ENCODE measurements around the gene DAGLA. TPM values are rescaled to one million over a fixed set of nuclear protein-coding genes. Genes with fewer than 3 reads are reported as not detected.

DAGLA gene
- total and polyA plus RNA-seq, 2 donors (not counting 3 experiments of a cell fraction or from before 2014, with no cell fraction given): 2.5 to 4.7 TPM

GRCh38 chr11:61771985-61772455 is 91.8 kb downstream of the DAGLA start:
- Histone ChIP-seq H3K9me3 (replicated peaks; ENCODE audit: control insufficient read depth, insufficient read depth, low read length) (no peaks in the 10 kb centered on the region), H2AFZ (ENCODE audit: low read depth, low read length) (peak overlapping the region; percentile 34), H3K36me3 (ENCODE audit: control insufficient read depth in 2 of 2, extremely low read depth in 1 of 2, insufficient read depth in 2 of 2, low read length in 2 of 2) (no peaks in the 10 kb centered on the region), H4K20me1 (replicated peaks; ENCODE audit: control insufficient read depth, extremely low read depth, insufficient read depth, low read length) (no peaks in the 10 kb centered on the region), H3K4me2 (ENCODE audit: insufficient read depth, low read length) (no peak overlapping the region), H3K9me1 (replicated peaks; ENCODE audit: control insufficient read depth, extremely low read depth, insufficient read depth, low read length) (no peaks in the 10 kb centered on the region), H3K27ac (ENCODE audit: insufficient read depth, low read depth, low read length) (no peak overlapping the region), H3K4me3 (replicated peaks in 1 of 3; ENCODE audit: insufficient read depth in 1 of 3, low read depth in 1 of 3, low read length in 3 of 3) (no peak overlapping the region), H3K27me3 (ENCODE audit: control insufficient read depth in 2 of 2, insufficient read depth in 2 of 2, low read length in 2 of 2) (no peaks in the 10 kb centered on the region), H3K9ac (replicated peaks; ENCODE audit: extremely low read depth, insufficient read depth, low read length) (no peak overlapping the region), H3K79me2 (ENCODE audit: control insufficient read depth, insufficient read depth, low read length) (no peaks in the 10 kb centered on the region), H3K4me1 (ENCODE audit: control insufficient read depth, extremely low read depth, insufficient read depth, low read length) (peaks cover 6% of the 10 kb centered on the region)
- CTCF ChIA-PET: interaction anchor here (0.8 to 1.4 kb wide), 2 partner anchors 11 to 25 kb away, joined by 3 to 8 read pairs; no protein-coding TSS in a partner anchor
- POLR2A ChIA-PET: no interaction called here
- BruUV-seq (replicated peaks): no TSS peak
- intact Hi-C loops (cut with micrococcal nuclease): no loop called here
- dilution Hi-C loops (cut with MboI; ENCODE audit: extremely low pct_ligation_motif_present, low sequenced_read_pairs): no loop called here
- DNase-seq (ENCODE audit: low read depth, low spot score): no peak
- no peak for TF ChIP-seq MYC (IDR thresholded peaks at IDR 0.05; ENCODE audit: low read depth, low read length)
- TF ChIP-seq POLR2A (IDR thresholded peaks at IDR 0.05; ENCODE audit: low read depth, low read length): no peak
- no peak for FAIRE-seq

GRCh38 chr11:61773356-61773755 is 93.2 kb downstream of the DAGLA start:
- ChIA-PET POLR2A (no interaction called here), CTCF (no interaction called here)
- TF ChIP-seq POLR2A (IDR thresholded peaks at IDR 0.05; ENCODE audit: low read depth, low read length) (no peak), MYC (IDR thresholded peaks at IDR 0.05; ENCODE audit: low read depth, low read length) (no peak), EZH2 (IDR thresholded peaks at IDR 0.05; ENCODE audit: borderline replicate concordance, low read depth, low read length, severe bottlenecking) (no peak), MAX (IDR thresholded peaks at IDR 0.05; ENCODE audit: insufficient read depth, insufficient read length) (no peak), GATA2 (IDR thresholded peaks at IDR 0.05; ENCODE audit: insufficient read depth, insufficient read length, low read depth, low read length) (no peak), POLR2AphosphoS5 (IDR thresholded peaks at IDR 0.05; ENCODE audit: insufficient read depth, low read depth, low read length) (no peak), JUN (IDR thresholded peaks at IDR 0.05; ENCODE audit: borderline replicate concordance, insufficient read depth, insufficient read length, low read depth) (no peak), FOS (IDR thresholded peaks at IDR 0.05; ENCODE audit: borderline replicate concordance, insufficient read depth, low read length) (no peak), CTCF (IDR thresholded peaks at IDR 0.05; ENCODE audit: extremely low read depth in 1 of 2, insufficient read depth in 1 of 2, low read depth in 1 of 2, low read length in 2 of 2) (no peak)
- Histone ChIP-seq H3K4me3 (replicated peaks in 1 of 3; ENCODE audit: insufficient read depth in 1 of 3, low read depth in 1 of 3, low read length in 3 of 3) (no peak overlapping the region), H3K9me3 (replicated peaks; ENCODE audit: control insufficient read depth, insufficient read depth, low read length) (no peaks in the 10 kb centered on the region), H3K4me1 (ENCODE audit: control insufficient read depth, extremely low read depth, insufficient read depth, low read length) (peaks cover 6% of the 10 kb centered on the region), H3K27ac (ENCODE audit: insufficient read depth, low read depth, low read length) (no peak overlapping the region), H4K20me1 (replicated peaks; ENCODE audit: control insufficient read depth, extremely low read depth, insufficient read depth, low read length) (no peaks in the 10 kb centered on the region), H3K9me1 (replicated peaks; ENCODE audit: control insufficient read depth, extremely low read depth, insufficient read depth, low read length) (no peaks in the 10 kb centered on the region), H3K9ac (replicated peaks; ENCODE audit: extremely low read depth, insufficient read depth, low read length) (no peak overlapping the region), H2AFZ (ENCODE audit: low read depth, low read length) (no peak overlapping the region), H3K4me2 (ENCODE audit: insufficient read depth, low read length) (no peak overlapping the region), H3K79me2 (ENCODE audit: control insufficient read depth, insufficient read depth, low read length) (no peaks in the 10 kb centered on the region), H3K36me3 (ENCODE audit: control insufficient read depth in 2 of 2, extremely low read depth in 1 of 2, insufficient read depth in 2 of 2, low read length in 2 of 2) (no peaks in the 10 kb centered on the region), H3K27me3 (ENCODE audit: control insufficient read depth in 2 of 2, insufficient read depth in 2 of 2, low read length in 2 of 2) (no peaks in the 10 kb centered on the region)
- no TSS peak for BruUV-seq (replicated peaks)
- DNase-seq (ENCODE audit: low read depth, low spot score) (no peak), FAIRE-seq (no peak)
- dilution Hi-C loops (cut with MboI; ENCODE audit: extremely low pct_ligation_motif_present, low sequenced_read_pairs): no loop called here
- intact Hi-C loops (cut with micrococcal nuclease): no loop called here

All from endothelial cell of umbilical vein (primary cell).